LNCaP clone FGC (cell line): Measurements from ENCODE around the gene BABAM2.

ENCODE experiments used
- DNase-seq: peaks from one replicate; pipeline ENCODE4 v3.0.0-alpha.2; 2011; ENCODE audit warnings: low read depth
- H3K4me3 ChIP-seq: 2 replicates; pipeline ENCODE4 v1.5.1; 2011; ENCODE audit warnings: mild to moderate bottlenecking, low read depth, low read length, control low read depth
- TF ChIP-seq, protein P1 (sequence below): IDR thresholded peaks from 2 replicates; pipeline ENCODE4 v1.5.1; 2012; ENCODE audit warnings: mild to moderate bottlenecking; ENCODE audit not compliant: control insufficient read depth, insufficient read depth; ENCODE audit errors: extremely low read depth

Gene BABAM2

DNA sequence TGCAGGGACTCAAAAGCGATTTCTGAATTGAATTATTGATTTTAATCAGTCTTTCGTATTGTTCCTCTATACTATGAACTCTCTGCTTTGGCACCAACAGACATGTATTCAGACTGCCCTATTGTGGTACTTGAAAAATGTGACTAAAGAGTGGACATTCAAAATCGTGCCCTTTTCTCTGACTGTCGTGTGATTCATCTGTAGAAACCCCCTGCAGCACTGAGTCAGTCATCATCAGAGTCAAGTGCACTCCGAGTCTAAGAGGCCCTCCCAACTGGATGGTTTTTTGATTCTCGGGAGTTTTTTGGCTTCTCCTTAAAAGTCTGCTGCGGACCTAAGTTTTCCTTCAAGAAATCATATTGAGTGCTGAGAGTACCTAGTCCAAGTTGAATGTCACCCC, 405.7 kb downstream of the BABAM2 start:
- no peak for DNase-seq
- TF ChIP-seq, protein P1, sequence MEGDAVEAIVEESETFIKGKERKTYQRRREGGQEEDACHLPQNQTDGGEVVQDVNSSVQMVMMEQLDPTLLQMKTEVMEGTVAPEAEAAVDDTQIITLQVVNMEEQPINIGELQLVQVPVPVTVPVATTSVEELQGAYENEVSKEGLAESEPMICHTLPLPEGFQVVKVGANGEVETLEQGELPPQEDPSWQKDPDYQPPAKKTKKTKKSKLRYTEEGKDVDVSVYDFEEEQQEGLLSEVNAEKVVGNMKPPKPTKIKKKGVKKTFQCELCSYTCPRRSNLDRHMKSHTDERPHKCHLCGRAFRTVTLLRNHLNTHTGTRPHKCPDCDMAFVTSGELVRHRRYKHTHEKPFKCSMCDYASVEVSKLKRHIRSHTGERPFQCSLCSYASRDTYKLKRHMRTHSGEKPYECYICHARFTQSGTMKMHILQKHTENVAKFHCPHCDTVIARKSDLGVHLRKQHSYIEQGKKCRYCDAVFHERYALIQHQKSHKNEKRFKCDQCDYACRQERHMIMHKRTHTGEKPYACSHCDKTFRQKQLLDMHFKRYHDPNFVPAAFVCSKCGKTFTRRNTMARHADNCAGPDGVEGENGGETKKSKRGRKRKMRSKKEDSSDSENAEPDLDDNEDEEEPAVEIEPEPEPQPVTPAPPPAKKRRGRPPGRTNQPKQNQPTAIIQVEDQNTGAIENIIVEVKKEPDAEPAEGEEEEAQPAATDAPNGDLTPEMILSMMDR = no peak
- no peak overlapping the region for H3K4me3 ChIP-seq

GRCh38 chr2:28296904-28297303, 406.4 kb downstream of the BABAM2 start:
- no peak for DNase-seq
- no peak overlapping the region for H3K4me3 ChIP-seq
- TF ChIP-seq, protein P1 = no peak

- TF ChIP-seq, protein P1 = no peak
- no peak for DNase-seq
- H3K4me3 ChIP-seq = no peak overlapping the region
These were observed 407.0 kb downstream of the BABAM2 start for GRCh38 chr2:28297531-28297930.

DNA sequence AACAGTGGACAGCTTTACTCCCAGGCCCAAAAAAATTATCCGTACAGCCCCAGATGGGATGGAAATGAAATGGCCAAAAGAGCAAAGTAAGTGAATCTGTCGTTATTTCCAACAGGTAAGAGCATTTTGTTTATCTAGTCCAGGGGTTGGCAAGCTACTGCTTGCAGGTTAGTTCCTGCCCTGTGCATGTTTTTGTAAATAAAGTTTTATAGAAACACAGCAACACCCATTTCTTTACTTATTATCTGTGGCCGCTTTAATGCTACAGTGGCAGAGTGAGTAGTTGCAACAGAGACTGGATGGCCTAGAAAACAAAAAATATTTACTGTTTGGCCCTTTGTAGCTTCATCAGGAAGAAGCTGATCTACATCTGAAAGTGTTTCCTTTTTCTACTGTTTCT, 407.9 kb downstream of the BABAM2 start:
- DNase-seq = no peak
- H3K4me3 ChIP-seq = no peak overlapping the region
- TF ChIP-seq, protein P1 = no peak

DNA sequence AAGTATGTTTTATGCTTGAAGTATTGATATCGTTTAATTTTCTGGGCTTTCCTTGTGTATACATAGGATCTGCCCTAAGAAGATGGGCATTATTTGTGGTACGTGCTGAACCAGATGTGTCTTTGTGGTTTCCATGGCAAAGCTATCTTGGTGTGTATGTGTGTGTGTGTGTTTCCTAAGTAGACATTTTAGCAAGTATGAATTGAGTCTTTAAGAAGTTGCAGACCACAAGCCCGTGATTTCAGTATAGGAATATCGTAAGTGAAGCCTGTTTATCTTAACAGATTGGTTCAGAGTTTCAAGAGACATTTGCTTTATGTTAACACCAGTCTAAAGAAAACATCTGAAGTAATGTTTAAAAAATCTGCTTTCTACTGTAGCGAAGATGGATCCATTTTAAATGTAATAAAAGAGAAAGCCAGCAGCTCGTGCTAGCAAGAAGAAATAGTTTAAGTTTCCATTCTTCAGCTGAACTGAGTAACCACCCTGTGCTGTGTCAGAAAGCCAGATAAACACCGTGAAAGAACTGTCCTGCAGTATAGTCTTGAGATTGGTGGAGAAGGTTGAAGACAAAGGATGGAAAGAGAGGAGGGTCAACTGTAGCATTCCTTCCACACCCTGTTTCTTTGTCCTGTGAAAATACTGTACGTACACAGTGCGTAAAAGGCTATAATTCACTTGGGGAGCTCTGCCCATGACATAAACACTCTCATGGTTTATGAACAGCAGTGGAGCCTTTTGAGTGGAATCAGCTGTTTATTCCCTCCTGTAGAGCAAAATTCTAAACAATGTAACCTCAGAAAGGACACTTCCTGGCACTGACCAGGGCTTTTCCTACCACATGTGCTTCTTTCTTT, 410.2 kb downstream of the BABAM2 start:
- no peak overlapping the region for H3K4me3 ChIP-seq

DNA sequence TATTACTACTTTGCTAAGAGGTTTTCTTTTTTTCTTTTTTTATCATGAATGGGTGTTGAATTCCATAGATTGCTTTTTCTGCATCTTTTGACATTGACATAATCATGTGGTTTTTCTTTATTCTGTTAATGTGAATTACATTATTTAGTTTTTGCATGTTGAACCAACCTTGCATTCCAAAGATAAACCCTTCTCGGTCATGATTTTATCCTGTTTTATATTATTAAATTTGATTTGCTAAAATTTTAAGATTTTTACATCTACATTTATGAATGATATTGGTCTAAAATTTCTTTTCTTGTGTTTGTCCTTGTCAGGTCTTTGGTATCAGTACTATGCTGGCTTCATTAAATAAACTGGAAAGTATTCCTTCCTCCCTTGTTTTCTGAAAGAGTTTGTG, 414.7 kb downstream of the BABAM2 start:
- DNase-seq = no peak
- no peak overlapping the region for H3K4me3 ChIP-seq
- TF ChIP-seq, protein P1 = no peak

More for the DNA sequence above, 410.2 kb downstream of the BABAM2 start:
- TF ChIP-seq, protein P1 = no peak
- DNase-seq = no peak

- no peak for DNase-seq
- TF ChIP-seq, protein P1 = no peak
- H3K4me3 ChIP-seq = no peak overlapping the region
These were observed 419.6 kb downstream of the BABAM2 start for GRCh38 chr2:28310107-28310506.
